HG03342 (cell line): ENCODE measurements around the gene NPW.
A peak's percentile ranks its signal among the peaks of the same experiment; 100 is the strongest.

ENCODE experiments used
- ATAC-seq: cut with Tn5 transposase; IDR thresholded peaks from one replicate; pipeline ENCODE4 v1.9.1; 2021; ENCODE audit warnings: mild to moderate bottlenecking, moderate library complexity; ENCODE audit not compliant: unreplicated experiment

NPW gene

GRCh38 chr16:1984347-1985225, 35.0 kb upstream of the NPW start:
- ATAC-seq: no peak

GRCh38 chr16:1985466-1986150, 34.0 kb upstream of the NPW start:
- no peak for ATAC-seq

GRCh38 chr16:1987198-1987597, 32.4 kb upstream of the NPW start:
- ATAC-seq: no peak

GRCh38 chr16:1989209-1990100, 30.1 kb upstream of the NPW start, which contains the start of gene SYNGR3:
SYNGR3 (plus strand) TSS chr16:1989970; CDS start chr16:1990103, 133 bp downstream.
- no peak for ATAC-seq

- no peak for ATAC-seq
Measured at GRCh38 chr16:1990101-1990350, 29.6 kb upstream of the NPW start.

- no peak for ATAC-seq
Measured at GRCh38 chr16:1990351-1991134, 29.0 kb upstream of the NPW start.

GRCh38 chr16:1991135-1991551, 28.4 kb upstream of the NPW start:
- no peak for ATAC-seq

- ATAC-seq: no peak
Measured at GRCh38 chr16:1991588-1991947, 28.0 kb upstream of the NPW start.

GRCh38 chr16:1991948-1992703, 27.5 kb upstream of the NPW start:
- ATAC-seq: peak; percentile 49

GRCh38 chr16:1992704-1993317, 26.8 kb upstream of the NPW start:
- ATAC-seq: no peak

- no peak for ATAC-seq
Measured at GRCh38 chr16:1993731-1994131, 25.9 kb upstream of the NPW start.

- no peak for ATAC-seq
Measured at GRCh38 chr16:1997494-1998359, 21.9 kb upstream of the NPW start.

GRCh38 chr16:1998360-1998835, 21.2 kb upstream of the NPW start:
- ATAC-seq: no peak

GRCh38 chr16:1998852-1999801, 20.5 kb upstream of the NPW start:
- ATAC-seq: no peak

GRCh38 chr16:1999866-2000514, 19.6 kb upstream of the NPW start:
- no peak for ATAC-seq

GRCh38 chr16:2001035-2001434, 18.6 kb upstream of the NPW start:
- ATAC-seq: no peak
